H7 (cell line): ENCODE data around the gene HES4. TPM values are rescaled to one million over a fixed set of nuclear protein-coding genes. Genes with fewer than 3 reads are reported as not detected.
"Not testable (repeated sequence)": the region's sequence is repeated elsewhere in the genome, so short reads cannot be mapped to it uniquely, and the experiment has no call there.

Experiments
- DNase-seq: peaks from one replicate; pipeline ENCODE4 v3.0.0; 2012
- H3K27me3 ChIP-seq: 2 replicates; pipeline ENCODE4 v1.6.0; 2011; ENCODE audit warnings: mild to moderate bottlenecking, low read length; ENCODE audit not compliant: control insufficient read depth, insufficient read depth
- H3K36me3 ChIP-seq: replicated peaks from 2 replicates; pipeline ENCODE4 v1.5.1; 2011; ENCODE audit warnings: low read length; ENCODE audit not compliant: control insufficient read depth, insufficient read depth
- H3K4me3 ChIP-seq: 2 replicates; pipeline ENCODE4 v1.5.1; 2011; ENCODE audit warnings: low read depth, mild to moderate bottlenecking, control low read depth, low read length, moderate library complexity; ENCODE audit not compliant: insufficient read depth
- total RNA-seq: library from RNA; depleted of rRNA; stranded (reverse); fragments of >200 nt; shearing (Covaris generic); gene quantifications from 2 replicates; pipeline ENCODE4 v1.2.3, GENCODE V29; 2014

HES4 gene
- total RNA-seq, 1 experiment from 2014 or later: 17.5 TPM

GRCh38 chr1:988061-988460, 11.8 kb downstream of the HES4 start:
- H3K4me3 ChIP-seq, H3K36me3 ChIP-seq, DNase-seq: not testable (repeated sequence)
- H3K27me3 ChIP-seq: peaks cover 11% of the 10 kb centered on the region

DNA sequence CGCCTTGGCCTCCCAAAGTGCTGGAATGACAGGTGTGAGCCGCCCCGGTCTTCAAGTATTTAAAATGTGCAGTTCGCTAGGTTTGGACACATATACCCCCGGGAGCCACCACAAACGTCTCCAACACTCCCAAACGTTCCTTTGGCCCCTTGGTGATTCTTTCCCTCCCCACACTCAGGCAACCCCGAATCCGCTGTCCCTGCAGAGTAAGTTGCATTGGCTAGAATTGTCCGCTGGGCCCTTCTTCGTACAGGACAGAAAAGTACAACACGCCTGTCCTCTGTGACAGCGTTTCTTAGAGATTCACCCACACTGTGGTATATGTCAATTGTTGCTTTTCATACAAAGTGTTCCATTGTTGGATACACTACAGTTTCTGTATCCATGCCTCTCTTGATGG, 14.8 kb downstream of the HES4 start:
- Histone ChIP-seq H3K4me3 (no peak overlapping the region), H3K27me3 (peaks cover 12% of the 10 kb centered on the region), H3K36me3 (no peaks in the 10 kb centered on the region)
- DNase-seq: no peak

DNA sequence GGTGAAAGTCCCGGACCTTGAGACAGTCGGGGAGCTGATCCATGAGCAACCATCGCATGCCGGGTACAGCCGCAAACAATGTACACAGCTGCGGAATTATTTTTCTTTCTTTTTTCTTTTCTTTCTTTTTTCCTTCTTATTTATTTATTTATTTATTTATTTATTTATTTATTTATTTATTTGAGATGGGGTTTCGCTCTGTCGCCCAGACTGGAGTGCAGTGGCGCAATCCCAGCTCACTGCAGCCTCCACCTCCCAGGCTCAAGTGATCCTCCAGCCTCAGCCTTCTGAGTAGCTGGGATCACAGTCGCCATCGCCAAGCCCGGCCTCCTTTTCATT, 15.5 kb downstream of the HES4 start:
- Histone ChIP-seq H3K4me3 (no peak overlapping the region), H3K27me3 (peaks cover 10% of the 10 kb centered on the region), H3K36me3 (no peaks in the 10 kb centered on the region)
- DNase-seq: no peak

DNA sequence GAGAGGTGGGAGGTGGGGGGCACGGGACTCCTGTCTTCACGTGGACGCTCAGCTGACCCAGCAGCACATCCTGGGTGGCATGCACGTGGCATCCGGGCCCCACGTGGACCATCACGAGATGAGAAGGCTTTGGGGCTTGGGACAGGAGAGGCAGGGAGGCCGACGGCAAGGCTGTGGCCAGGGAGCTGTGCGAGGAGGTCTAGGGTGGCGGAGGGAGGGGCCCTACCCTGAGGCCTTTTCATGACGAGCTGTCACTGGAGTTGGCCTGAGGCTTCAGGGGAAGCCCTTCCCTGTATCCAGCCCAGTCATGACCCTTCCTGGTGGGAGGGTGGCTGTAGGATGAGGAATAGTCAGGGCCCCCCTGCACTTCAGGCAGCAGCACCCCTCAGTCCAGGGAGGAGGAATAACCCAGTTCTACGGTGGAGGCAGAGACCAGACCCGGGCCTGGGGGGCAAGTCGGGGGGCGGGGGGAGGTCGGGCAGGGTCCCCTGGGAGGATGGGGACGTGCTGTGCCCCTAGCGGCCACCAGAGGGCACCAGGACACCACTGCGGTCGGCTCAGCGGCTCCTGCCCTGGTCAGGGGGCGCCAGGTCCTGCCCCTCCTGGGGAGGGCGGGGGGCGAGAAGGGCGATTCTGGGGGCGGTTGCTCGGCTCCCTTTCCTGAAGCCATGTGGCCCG, 16.0 kb downstream of the HES4 start:
- H3K4me3 ChIP-seq: no peak overlapping the region
- H3K27me3 ChIP-seq: peaks cover 10% of the 10 kb centered on the region
- DNase-seq: peak; percentile 99
- no peaks in the 10 kb centered on the region for H3K36me3 ChIP-seq

- peaks cover 10% of the 10 kb centered on the region for H3K27me3 ChIP-seq
- no peak for DNase-seq
- no peaks in the 10 kb centered on the region for H3K36me3 ChIP-seq
- no peak overlapping the region for H3K4me3 ChIP-seq
Observed at GRCh38 chr1:982765-983436, 17.0 kb downstream of the HES4 start.

- Histone ChIP-seq H3K27me3 (peaks cover 10% of the 10 kb centered on the region), H3K4me3 (no peak within 1 kb of the TSS), H3K36me3 (no peaks in the 10 kb centered on the region)
- DNase-seq: no peak
Observed at GRCh38 chr1:981955-982558, 17.8 kb downstream of the HES4 start, which contains the start of gene PERM1. PERM1 (minus strand) TSS chr1:982093; CDS start chr1:981029, 1,064 bp downstream.

GRCh38 chr1:981491-981954, 18.4 kb downstream of the HES4 start:
- Histone ChIP-seq H3K36me3 (no peaks in the 10 kb centered on the region), H3K27me3 (peaks cover 10% of the 10 kb centered on the region), H3K4me3 (no peak overlapping the region)
- DNase-seq: no peak

- no peak overlapping the region for H3K4me3 ChIP-seq
- no peaks in the 10 kb centered on the region for H3K36me3 ChIP-seq
- no peak for DNase-seq
- H3K27me3 ChIP-seq: peaks cover 10% of the 10 kb centered on the region
Observed at GRCh38 chr1:980602-981395, 19.1 kb downstream of the HES4 start.

GRCh38 chr1:980137-980571, 19.7 kb downstream of the HES4 start:
- H3K4me3 ChIP-seq: no peak overlapping the region
- DNase-seq: no peak
- peaks cover 8% of the 10 kb centered on the region for H3K27me3 ChIP-seq
- H3K36me3 ChIP-seq: no peaks in the 10 kb centered on the region

DNA sequence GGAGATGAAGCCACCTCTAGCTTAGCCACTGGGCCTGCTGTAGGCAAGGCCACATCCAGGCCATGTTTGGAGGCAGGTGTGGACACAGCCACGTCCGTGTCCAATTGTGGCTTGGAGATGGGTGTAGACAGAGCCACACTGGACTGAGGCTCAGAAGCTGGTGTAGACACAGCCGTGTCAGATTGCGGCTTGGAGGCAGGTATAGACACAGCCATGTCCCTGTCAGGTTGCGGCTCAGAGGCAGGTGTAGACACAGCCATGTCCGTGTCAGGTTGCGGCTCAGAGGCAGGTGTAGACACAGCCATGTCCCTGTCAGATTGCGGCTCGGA, 20.2 kb downstream of the HES4 start:
- no peak for DNase-seq
- Histone ChIP-seq H3K27me3 (peaks cover 5% of the 10 kb centered on the region; the same call in 1 of the 2 replicates), H3K4me3 (no peak overlapping the region), H3K36me3 (no peaks in the 10 kb centered on the region)

DNA sequence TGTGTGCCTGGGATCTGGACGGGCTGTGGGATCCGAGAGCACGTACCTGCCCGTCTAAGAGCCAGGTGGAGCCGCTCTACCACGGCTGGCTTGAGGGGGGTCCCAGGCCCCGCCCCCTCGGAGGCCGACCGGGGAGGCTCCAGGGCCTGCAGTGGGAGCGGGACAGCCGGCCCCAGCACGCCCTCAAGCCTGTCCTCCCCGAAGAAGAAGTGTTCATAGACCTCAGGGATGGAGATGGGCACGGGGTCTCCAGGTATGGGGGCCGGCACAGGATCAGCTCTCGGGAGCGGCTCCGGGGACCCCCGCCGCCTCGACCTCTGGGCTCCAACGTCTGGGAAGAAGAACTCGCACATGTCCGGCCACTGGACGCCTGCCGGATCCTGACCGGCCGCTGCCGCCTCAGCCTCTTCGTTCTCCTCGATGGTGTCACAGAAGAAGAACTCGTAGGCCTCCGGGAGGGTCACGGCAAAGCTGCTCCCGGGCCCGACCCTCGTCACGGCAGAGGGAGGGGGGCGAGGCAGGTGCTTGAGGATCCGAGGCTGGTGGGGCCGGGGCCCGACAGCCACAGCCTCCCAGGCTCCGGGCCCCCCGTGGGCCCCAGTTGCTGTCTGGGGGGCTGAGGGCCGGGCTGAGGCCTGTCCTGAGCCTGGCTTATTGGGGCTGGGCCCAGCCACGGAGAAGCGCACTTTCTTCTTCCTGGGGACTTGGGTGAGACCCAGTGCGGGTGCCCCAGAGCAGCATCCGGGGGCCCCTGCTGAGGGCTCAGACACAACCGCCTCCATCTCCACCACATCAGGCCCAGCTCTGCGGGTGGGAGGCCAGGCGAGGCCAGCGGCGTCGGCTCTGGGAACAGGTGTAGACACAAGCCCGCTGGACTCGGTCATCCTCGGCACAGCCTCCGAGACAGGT, 20.8 kb downstream of the HES4 start:
- DNase-seq: no peak
- Histone ChIP-seq H3K36me3 (no peaks in the 10 kb centered on the region), H3K4me3 (no peak overlapping the region), H3K27me3 (peaks cover 5% of the 10 kb centered on the region; the same call in 1 of the 2 replicates)

DNA sequence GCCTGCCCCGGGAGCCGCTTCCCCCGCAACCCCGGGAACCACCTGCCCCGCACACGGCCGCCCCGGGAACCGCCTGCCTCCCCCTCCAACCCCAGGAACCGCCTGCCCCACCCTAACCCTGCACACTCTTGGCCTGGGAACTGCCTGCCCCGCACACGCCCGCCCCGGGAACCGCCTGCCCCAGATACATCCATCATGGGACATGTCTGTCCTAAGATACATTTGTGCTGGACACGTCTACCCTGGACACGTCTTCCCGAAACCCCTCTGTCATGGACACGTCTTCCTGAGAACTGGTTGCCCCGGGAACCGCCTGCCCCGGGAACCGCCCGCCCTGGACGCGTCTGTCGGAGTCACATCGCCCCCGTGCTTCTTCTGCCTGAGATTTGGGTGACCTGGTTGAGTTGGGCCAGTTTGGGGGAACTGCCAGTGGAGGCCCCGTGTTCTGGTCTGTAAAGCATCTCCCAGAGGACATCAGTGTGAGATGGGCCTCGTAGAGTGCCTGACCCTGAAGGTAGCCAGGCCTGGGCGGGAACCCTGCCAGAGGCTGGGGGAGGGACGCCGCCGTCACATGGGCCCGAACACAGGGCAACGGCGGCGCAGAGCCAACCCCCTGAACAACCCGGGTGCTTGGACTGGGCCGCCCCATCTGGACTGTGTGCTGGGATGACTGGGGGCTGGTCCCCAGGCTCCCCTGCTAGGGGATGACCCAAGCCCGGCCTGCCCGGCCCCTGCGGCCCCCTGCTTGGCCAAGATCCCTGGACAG, 21.6 kb downstream of the HES4 start:
- no peaks in the 10 kb centered on the region for H3K36me3 ChIP-seq
- DNase-seq: no peak
- no peak overlapping the region for H3K4me3 ChIP-seq
- H3K27me3 ChIP-seq: peaks cover 5% of the 10 kb centered on the region; the same call in 1 of the 2 replicates

- not testable (repeated sequence) for H3K36me3 ChIP-seq, H3K4me3 ChIP-seq, DNase-seq, H3K27me3 ChIP-seq
Observed at GRCh38 chr1:976791-977190, 23.1 kb downstream of the HES4 start.
